HepG2 (cell line): Measurements from ENCODE around the gene CNGA3. TPM values are rescaled to one million over a fixed set of nuclear protein-coding genes. Genes with fewer than 3 reads are reported as not detected.

Experiments
- EHMT2 ChIP-seq: fragments of 200-600 bp; sonication (generic); IDR thresholded peaks from 2 replicates; pipeline ENCODE4 v1.7.0; 2017; ENCODE audit warnings: antibody characterized with exemption, low read depth, low read length, borderline replicate concordance
- MYC ChIP-seq: sonication (generic); formaldehyde crosslinking; IDR thresholded peaks from 2 replicates; pipeline ENCODE4 v1.9.0; 2021; ENCODE audit warnings: missing genetic modification reagents, borderline replicate concordance
- TEAD2 ChIP-seq: sonication (generic); formaldehyde crosslinking; IDR thresholded peaks from 2 replicates; pipeline ENCODE4 v1.9.0; 2021; ENCODE audit warnings: missing genetic modification reagents
- TRIM22 ChIP-seq: fragments of 450-650 bp; IDR thresholded peaks from 2 replicates; pipeline ENCODE4 v1.6.1; 2017
- ZNF589 ChIP-seq: sonication (generic); formaldehyde crosslinking; conservative IDR thresholded peaks from 2 replicates; pipeline ENCODE4 v1.8.0; 2022; ENCODE audit warnings: mild to moderate bottlenecking, moderate library complexity, missing genetic modification reagents
- polyA plus RNA-seq, 8 experiments: library from polyadenylated mRNA; depleted of rRNA in 3 of 8; stranded (reverse) in 7 of 8; unstranded in 1 of 8; fragments of >200 nt; fragmentation: Illumina TruSeq in 4 of 8; extraction: Trizol in 4 of 8; gene quantifications; 2 replicates each; pipeline versions ENCODE4 v1.2.1 to v1.2.3, GENCODE V29; 2011 to 2016; ENCODE audit warnings: low read depth in 4 of 8, missing spikeins in 1 of 8, mixed read lengths in 1 of 8; ENCODE audit not compliant: insufficient read depth in 1 of 8
- total RNA-seq, 5 experiments: library from RNA; depleted of rRNA; stranded (reverse); fragments of >200 nt; fragmentation: Illumina TruSeq; extraction: Trizol; gene quantifications; 2 replicates each; pipeline ENCODE4 v1.2.3, GENCODE V29; 2016; ENCODE audit warnings: low read depth in 1 of 5
- TF ChIP-seq, protein P1 (sequence below), 2 experiments: IDR thresholded peaks; 2 replicates each; pipeline ENCODE4 v1.6.1; 2011 to 2012; ENCODE audit warnings: low read length in 2 of 2, borderline replicate concordance in 1 of 2, low read depth in 1 of 2, mild to moderate bottlenecking in 1 of 2, moderate library complexity in 1 of 2

CNGA3 gene
- total and polyA plus RNA-seq, 2 of the 13 experiments (the other 11 are each of a cell fraction or from before 2014, with no cell fraction given), result not detected

GRCh38 chr2:98346311-98347236 lies at the start of gene CNGA3 (continued):
- TF ChIP-seq MYC (CRISPR knock-in tag) (0 out of 2 replicates have a peak, but pooled peaks have one; percentile 27), TRIM22 (no peak), TEAD2 (CRISPR knock-in tag) (0 out of 2 replicates have a peak, but pooled peaks have one; percentile 20), EHMT2 (peak; percentile 71; the same call in 1 of the 2 replicates), ZNF589 (0 out of 2 replicates have a peak, but pooled peaks have one; percentile 27)
- TF ChIP-seq, protein P1, sequence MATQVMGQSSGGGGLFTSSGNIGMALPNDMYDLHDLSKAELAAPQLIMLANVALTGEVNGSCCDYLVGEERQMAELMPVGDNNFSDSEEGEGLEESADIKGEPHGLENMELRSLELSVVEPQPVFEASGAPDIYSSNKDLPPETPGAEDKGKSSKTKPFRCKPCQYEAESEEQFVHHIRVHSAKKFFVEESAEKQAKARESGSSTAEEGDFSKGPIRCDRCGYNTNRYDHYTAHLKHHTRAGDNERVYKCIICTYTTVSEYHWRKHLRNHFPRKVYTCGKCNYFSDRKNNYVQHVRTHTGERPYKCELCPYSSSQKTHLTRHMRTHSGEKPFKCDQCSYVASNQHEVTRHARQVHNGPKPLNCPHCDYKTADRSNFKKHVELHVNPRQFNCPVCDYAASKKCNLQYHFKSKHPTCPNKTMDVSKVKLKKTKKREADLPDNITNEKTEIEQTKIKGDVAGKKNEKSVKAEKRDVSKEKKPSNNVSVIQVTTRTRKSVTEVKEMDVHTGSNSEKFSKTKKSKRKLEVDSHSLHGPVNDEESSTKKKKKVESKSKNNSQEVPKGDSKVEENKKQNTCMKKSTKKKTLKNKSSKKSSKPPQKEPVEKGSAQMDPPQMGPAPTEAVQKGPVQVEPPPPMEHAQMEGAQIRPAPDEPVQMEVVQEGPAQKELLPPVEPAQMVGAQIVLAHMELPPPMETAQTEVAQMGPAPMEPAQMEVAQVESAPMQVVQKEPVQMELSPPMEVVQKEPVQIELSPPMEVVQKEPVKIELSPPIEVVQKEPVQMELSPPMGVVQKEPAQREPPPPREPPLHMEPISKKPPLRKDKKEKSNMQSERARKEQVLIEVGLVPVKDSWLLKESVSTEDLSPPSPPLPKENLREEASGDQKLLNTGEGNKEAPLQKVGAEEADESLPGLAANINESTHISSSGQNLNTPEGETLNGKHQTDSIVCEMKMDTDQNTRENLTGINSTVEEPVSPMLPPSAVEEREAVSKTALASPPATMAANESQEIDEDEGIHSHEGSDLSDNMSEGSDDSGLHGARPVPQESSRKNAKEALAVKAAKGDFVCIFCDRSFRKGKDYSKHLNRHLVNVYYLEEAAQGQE (IDR thresholded peaks at IDR 0.05; ENCODE audit: borderline replicate concordance in 1 of 2, low read depth in 1 of 2, low read length in 2 of 2), result peak; percentile 77 to 94
